ENCODE results near the gene MGAM2. TPM values are rescaled to one million over a fixed set of nuclear protein-coding genes. Genes with fewer than 3 reads are reported as not detected.
"Not testable (repeated sequence)": the region's sequence is repeated elsewhere in the genome, so short reads cannot be mapped to it uniquely, and the experiment has no call there.

Gene MGAM2
- polyA plus RNA-seq, 1 experiment: not detected

DNA sequence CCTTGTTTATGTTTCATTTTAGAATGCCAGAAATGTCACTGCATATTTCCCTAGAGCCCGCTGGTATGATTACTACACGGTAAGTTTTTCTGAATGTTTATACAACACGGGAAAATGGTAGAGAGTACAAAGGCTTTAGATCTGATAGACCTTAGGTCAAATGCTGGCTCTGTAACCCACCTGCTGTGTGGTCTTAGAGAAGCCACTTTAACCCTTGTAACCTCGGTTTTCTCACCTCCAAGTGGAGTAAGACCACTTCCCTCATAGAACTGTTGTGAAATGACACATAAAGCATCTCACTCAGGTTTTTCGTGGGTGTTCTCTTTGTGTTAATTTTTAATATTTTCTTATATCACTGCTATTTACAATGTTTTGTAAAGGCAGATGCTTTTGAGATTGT lies 13.9 kb upstream of the MGAM2 start:
- peaks cover 23% of the 10 kb centered on the region for H3K9me3 ChIP-seq (ENCODE audit: control insufficient read depth, insufficient read depth, low read length)
- POLR2A ChIA-PET: no interaction called here
- H3K27ac ChIP-seq (ENCODE audit: low read depth, low read length): no peak overlapping the region
- no peaks in the 10 kb centered on the region for H3K27me3 ChIP-seq (ENCODE audit: control insufficient read depth, insufficient read depth, low read length)
- no peak overlapping the region for H3K4me3 ChIP-seq (ENCODE audit: low read depth, low read length)
- CTCF ChIA-PET: no interaction called here
- TF ChIP-seq, protein P1, sequence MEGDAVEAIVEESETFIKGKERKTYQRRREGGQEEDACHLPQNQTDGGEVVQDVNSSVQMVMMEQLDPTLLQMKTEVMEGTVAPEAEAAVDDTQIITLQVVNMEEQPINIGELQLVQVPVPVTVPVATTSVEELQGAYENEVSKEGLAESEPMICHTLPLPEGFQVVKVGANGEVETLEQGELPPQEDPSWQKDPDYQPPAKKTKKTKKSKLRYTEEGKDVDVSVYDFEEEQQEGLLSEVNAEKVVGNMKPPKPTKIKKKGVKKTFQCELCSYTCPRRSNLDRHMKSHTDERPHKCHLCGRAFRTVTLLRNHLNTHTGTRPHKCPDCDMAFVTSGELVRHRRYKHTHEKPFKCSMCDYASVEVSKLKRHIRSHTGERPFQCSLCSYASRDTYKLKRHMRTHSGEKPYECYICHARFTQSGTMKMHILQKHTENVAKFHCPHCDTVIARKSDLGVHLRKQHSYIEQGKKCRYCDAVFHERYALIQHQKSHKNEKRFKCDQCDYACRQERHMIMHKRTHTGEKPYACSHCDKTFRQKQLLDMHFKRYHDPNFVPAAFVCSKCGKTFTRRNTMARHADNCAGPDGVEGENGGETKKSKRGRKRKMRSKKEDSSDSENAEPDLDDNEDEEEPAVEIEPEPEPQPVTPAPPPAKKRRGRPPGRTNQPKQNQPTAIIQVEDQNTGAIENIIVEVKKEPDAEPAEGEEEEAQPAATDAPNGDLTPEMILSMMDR (IDR thresholded peaks at IDR 0.05; ENCODE audit: low read depth, low read length): no peak
- DNase-seq (ENCODE audit: low read depth, low spot score): no peak

DNA sequence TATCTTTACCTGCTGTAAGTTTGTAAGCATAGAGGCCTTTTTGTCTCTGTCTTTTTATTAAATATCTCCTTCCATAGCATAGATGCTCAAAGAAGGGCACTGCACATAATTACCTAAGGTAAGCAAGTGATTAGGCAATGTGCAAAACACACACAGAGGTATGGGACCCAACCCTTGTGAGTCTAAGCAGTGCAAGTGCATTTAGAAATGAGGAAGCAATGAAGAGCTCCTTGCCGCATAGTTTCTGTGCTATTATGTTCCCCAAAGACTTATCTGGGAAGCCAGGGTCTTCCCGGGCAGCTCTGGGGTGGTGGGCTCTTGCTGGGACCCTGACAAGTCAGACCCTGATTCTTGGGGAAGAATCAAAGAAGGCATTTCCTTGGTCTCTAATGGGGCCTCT lies 13.5 kb upstream of the MGAM2 start:
- no peak overlapping the region for H3K4me3 ChIP-seq (ENCODE audit: low read depth, low read length)
- peaks cover 22% of the 10 kb centered on the region for H3K9me3 ChIP-seq (ENCODE audit: control insufficient read depth, insufficient read depth, low read length)
- POLR2A ChIA-PET: no interaction called here
- H3K27me3 ChIP-seq (ENCODE audit: control insufficient read depth, insufficient read depth, low read length): no peaks in the 10 kb centered on the region
- CTCF ChIA-PET: no interaction called here
- TF ChIP-seq, protein P1 (IDR thresholded peaks at IDR 0.05; ENCODE audit: low read depth, low read length): no peak
- DNase-seq (ENCODE audit: low read depth, low spot score): no peak
- no peak overlapping the region for H3K27ac ChIP-seq (ENCODE audit: low read depth, low read length)

DNA sequence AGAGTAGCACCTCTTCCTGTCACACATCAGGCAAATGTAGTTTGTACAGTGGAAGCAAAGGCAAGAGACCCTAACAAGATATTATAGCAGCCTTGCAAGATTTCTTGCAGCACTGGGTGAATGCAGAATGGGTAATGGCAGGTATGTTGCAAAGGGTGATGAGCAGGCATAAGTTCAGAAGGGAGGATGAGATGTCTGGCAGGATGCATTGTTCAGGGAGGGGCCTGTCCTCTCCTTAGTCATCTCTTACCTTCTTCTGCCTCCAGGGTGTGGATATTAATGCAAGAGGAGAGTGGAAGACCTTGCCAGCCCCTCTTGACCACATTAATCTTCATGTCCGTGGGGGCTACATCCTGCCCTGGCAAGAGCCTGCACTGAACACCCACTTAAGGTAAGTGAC lies 12.2 kb upstream of the MGAM2 start:
- H3K4me3 ChIP-seq (ENCODE audit: low read depth, low read length); DNase-seq (ENCODE audit: low read depth, low spot score); H3K27me3 ChIP-seq (ENCODE audit: control insufficient read depth, insufficient read depth, low read length); H3K27ac ChIP-seq (ENCODE audit: low read depth, low read length); POLR2A ChIA-PET; CTCF ChIA-PET: not testable (repeated sequence)
- H3K9me3 ChIP-seq (ENCODE audit: control insufficient read depth, insufficient read depth, low read length): peaks cover 21% of the 10 kb centered on the region

DNA sequence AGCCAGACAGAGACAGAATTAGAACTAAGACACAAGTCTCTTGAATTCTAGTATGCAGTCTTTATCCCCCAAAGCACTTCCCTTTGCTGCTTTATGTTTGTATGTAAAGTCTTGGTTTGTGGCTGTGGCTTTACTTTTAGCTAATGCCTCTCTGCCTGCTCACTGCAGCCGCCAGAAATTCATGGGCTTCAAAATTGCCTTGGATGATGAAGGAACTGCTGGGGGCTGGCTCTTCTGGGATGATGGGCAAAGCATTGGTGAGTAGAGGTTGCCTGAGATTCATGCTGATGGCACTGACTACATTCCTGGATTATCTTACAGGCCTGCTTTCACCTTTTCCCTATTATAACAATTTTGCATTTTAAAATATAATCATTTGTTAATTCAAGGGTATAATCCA lies 10.9 kb upstream of the MGAM2 start:
- Histone ChIP-seq H3K9me3 (ENCODE audit: control insufficient read depth, insufficient read depth, low read length) (peaks cover 16% of the 10 kb centered on the region), H3K4me3 (ENCODE audit: low read depth, low read length) (no peak overlapping the region), H3K27ac (ENCODE audit: low read depth, low read length) (no peak overlapping the region), H3K27me3 (ENCODE audit: control insufficient read depth, insufficient read depth, low read length) (no peaks in the 10 kb centered on the region)
- ChIA-PET POLR2A (no interaction called here), CTCF (no interaction called here)
- TF ChIP-seq, protein P1 (IDR thresholded peaks at IDR 0.05; ENCODE audit: low read depth, low read length): no peak
- DNase-seq (ENCODE audit: low read depth, low spot score): no peak

DNA sequence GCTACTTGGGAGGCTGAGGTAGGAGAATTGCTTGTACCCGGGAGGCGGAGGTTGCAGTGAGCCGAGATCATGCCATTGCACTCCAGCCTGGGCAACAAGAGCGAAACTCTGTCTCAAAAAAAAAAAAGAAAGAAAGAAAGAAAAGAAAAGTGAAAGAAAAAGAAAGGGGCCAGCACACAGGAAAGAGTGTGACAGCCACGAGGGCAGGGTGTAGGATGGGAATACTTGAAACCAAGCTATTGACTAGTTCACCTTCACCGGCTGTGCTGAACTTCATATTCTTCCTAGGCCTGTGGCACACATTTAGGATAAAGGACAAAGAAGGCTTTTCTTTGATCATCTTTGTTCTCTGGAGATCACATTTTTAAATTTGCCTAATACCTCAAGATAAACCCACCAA lies 9.7 kb upstream of the MGAM2 start:
- H3K9me3 ChIP-seq (ENCODE audit: control insufficient read depth, insufficient read depth, low read length): peaks cover 13% of the 10 kb centered on the region
- CTCF ChIA-PET; H3K4me3 ChIP-seq (ENCODE audit: low read depth, low read length); POLR2A ChIA-PET; H3K27ac ChIP-seq (ENCODE audit: low read depth, low read length); DNase-seq (ENCODE audit: low read depth, low spot score); H3K27me3 ChIP-seq (ENCODE audit: control insufficient read depth, insufficient read depth, low read length): not testable (repeated sequence)

DNA sequence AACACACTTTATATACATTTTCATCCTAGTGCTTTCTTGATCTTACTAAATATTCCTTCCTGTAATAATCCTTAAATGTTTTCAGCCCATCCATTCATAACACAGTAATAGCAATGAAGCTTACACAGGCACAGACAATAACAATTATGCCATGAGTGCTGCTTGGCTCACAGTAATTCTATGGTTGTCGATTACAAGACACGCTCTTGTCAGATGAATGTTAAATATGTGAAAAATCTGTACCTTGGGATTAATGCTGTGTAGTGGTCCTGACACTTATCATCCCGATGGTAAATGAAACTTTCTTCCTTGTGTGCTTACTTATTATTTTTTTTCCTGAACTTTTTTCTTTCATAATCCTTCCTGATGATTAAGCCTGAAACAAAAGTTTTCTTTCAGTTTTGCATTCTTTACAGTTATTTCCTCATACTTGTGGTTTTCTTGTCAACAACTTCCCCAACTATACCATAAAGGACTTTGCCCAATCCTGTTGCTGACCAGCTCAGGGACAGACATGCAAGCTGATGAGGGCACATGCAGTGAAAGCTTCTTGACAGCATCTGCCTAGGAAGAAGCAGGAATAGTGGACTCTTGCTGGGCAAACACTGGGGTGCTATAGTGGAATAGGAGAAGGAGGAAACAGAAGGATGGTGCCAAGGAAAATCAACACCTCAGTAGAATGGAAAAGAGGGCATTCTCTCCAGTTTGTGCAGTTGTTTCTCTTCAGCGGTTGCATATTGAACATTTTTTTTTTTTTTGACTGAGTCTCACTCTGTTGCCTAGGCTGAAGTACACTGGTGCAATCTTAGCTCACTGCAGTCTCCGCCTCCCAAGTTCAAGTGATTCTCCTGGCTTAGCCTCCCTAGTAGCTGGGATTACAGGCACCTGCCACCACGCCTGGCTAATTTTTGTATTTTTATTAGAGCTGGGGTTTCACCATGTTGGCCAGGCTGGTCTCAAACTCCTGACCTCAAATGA lies 6.7 kb upstream of the MGAM2 start:
- Histone ChIP-seq H3K4me3 (ENCODE audit: low read depth, low read length) (no peak overlapping the region), H3K27ac (ENCODE audit: low read depth, low read length) (no peak overlapping the region), H3K9me3 (ENCODE audit: control insufficient read depth, insufficient read depth, low read length) (peaks cover 3% of the 10 kb centered on the region; the same call in 1 of the 2 replicates), H3K27me3 (ENCODE audit: control insufficient read depth, insufficient read depth, low read length) (no peaks in the 10 kb centered on the region)
- TF ChIP-seq, protein P1 (IDR thresholded peaks at IDR 0.05; ENCODE audit: low read depth, low read length): no peak
- POLR2A ChIA-PET: no interaction called here
- DNase-seq (ENCODE audit: low read depth, low spot score): no peak
- CTCF ChIA-PET: no interaction called here
